Measurements from ENCODE around the gene B3GALT4. TPM values are rescaled to one million over a fixed set of nuclear protein-coding genes. Genes with fewer than 3 reads are reported as not detected.

The B3GALT4 gene
- total and polyA plus RNA-seq, 2 of the 13 experiments (the other 11 are each of a cell fraction or from before 2014, with no cell fraction given) = 0.04 to 0.27 TPM

GRCh38 chr6:33236328-33236727, 40.6 kb upstream of the B3GALT4 start:
- DNase-seq (ENCODE audit: low spot score) (no peak), ATAC-seq (no peak), FAIRE-seq (no peak)
- no peaks in the 10 kb centered on the region for H3K4me1 ChIP-seq (ENCODE audit: insufficient read depth, low read length)
- BruUV-seq (replicated peaks) = no TSS peak
- H3K27me3 ChIP-seq (ENCODE audit: control insufficient read depth in 1 of 2, insufficient read depth in 2 of 2, low read length in 2 of 2) = peaks cover 2 to 43% of the 10 kb centered on the region in 2 experiments; a peak in 4 of 5 replicates
- H4K20me1 ChIP-seq (ENCODE audit: insufficient read depth, low read length) = no peaks in the 10 kb centered on the region
- H3K9me3 ChIP-seq (ENCODE audit: low read length) = no peaks in the 10 kb centered on the region
- no peak overlapping the region for H3K9ac ChIP-seq (ENCODE audit: insufficient read depth, low read depth, low read length)
- POLR2A ChIA-PET = interaction anchor here (1.6 to 3.4 kb wide), 2 partner anchors 13 kb away, joined by 6 to 16 read pairs; no protein-coding TSS in a partner anchor
- H3K4me2 ChIP-seq (ENCODE audit: low read depth, low read length) = no peak overlapping the region
- intact Hi-C loops (cut with micrococcal nuclease; ENCODE audit: unreplicated experiment) = no loop called here
- H3K4me3 ChIP-seq (replicated peaks in 1 of 3; ENCODE audit: insufficient read depth in 1 of 3, low read depth in 2 of 3, low read length in 3 of 3) = no peak overlapping the region
- in situ Hi-C loops (cut with HindIII; ENCODE audit: extremely low pct_ligation_motif_present, low pct_unique_long_range_greater_than_20kb) = no loop called here
- H3K79me2 ChIP-seq (ENCODE audit: insufficient read depth, low read length) = no peaks in the 10 kb centered on the region
- CTCF ChIA-PET (ENCODE audit: low intra/inter-chr PET ratio, low total read pairs) = no interaction called here
- no peaks in the 10 kb centered on the region for H3K36me3 ChIP-seq (replicated peaks in 1 of 2; ENCODE audit: control insufficient read depth in 1 of 2, insufficient read depth in 2 of 2, low read length in 2 of 2)
- H2AFZ ChIP-seq (ENCODE audit: low read length) = no peak overlapping the region
- no peak overlapping the region for H3K27ac ChIP-seq (ENCODE audit: extremely low read length, insufficient read depth, low read length)
- TF ChIP-seq WIZ (CRISPR knock-in tag; IDR thresholded peaks at IDR 0.05) (no peak), ZNF609 (CRISPR knock-in tag; IDR thresholded peaks at IDR 0.05; ENCODE audit: borderline replicate concordance) (no peak), ZNF605 (CRISPR knock-in tag; IDR thresholded peaks at IDR 0.05) (no peak), ZNF562 (CRISPR knock-in tag; IDR thresholded peaks at IDR 0.05; ENCODE audit: borderline replicate concordance) (no peak), GLMP (CRISPR knock-in tag; IDR thresholded peaks at IDR 0.05; ENCODE audit: borderline replicate concordance) (no peak), NFIB (CRISPR knock-in tag; IDR thresholded peaks at IDR 0.05; ENCODE audit: borderline replicate concordance) (no peak), DZIP1 (CRISPR knock-in tag; IDR thresholded peaks at IDR 0.05) (no peak), ZBTB2 (CRISPR knock-in tag; IDR thresholded peaks at IDR 0.05; ENCODE audit: low read depth) (no peak), NR0B2 (CRISPR knock-in tag; IDR thresholded peaks at IDR 0.05) (no peak), SYNCRIP (IDR thresholded peaks at IDR 0.05; ENCODE audit: insufficient read depth, low read depth, low read length) (no peak), ZNF598 (CRISPR knock-in tag; IDR thresholded peaks at IDR 0.05; ENCODE audit: borderline replicate concordance) (no peak)
